ENCODE results near the gene KCNJ8.
"Not testable (repeated sequence)": the region's sequence is repeated elsewhere in the genome, so short reads cannot be mapped to it uniquely, and the experiment has no call there.

KCNJ8 gene

GRCh38 chr12:21774358-21775132, at the start of gene KCNJ8:
Gene KCNJ8, minus strand, starts transcription at chr12:21774706. Its CDS starts 1,090 bp downstream, at chr12:21773616.
- no peak for DNase-seq

- no peak for DNase-seq
Observed at GRCh38 chr12:21823581-21823980, 49.1 kb upstream of the KCNJ8 start.

- no peak for DNase-seq
Observed at GRCh38 chr12:21819678-21820077, 45.2 kb upstream of the KCNJ8 start.

- no peak for DNase-seq
Observed at GRCh38 chr12:21819236-21819635, 44.7 kb upstream of the KCNJ8 start.

- DNase-seq, result no peak
Observed at GRCh38 chr12:21818627-21819026, 44.1 kb upstream of the KCNJ8 start.

GRCh38 chr12:21815306-21816062, 41.0 kb upstream of the KCNJ8 start:
- DNase-seq, result no peak

GRCh38 chr12:21814814-21815213, 40.3 kb upstream of the KCNJ8 start:
- no peak for DNase-seq

GRCh38 chr12:21814327-21814726, 39.8 kb upstream of the KCNJ8 start:
- DNase-seq, result no peak

- DNase-seq, result no peak
Observed at GRCh38 chr12:21813751-21814150, 39.2 kb upstream of the KCNJ8 start.

GRCh38 chr12:21813125-21813524, 38.6 kb upstream of the KCNJ8 start:
- no peak for DNase-seq

- not testable (repeated sequence) for DNase-seq
Observed at GRCh38 chr12:21812340-21812739, 37.8 kb upstream of the KCNJ8 start.

- DNase-seq, result no peak
Observed at GRCh38 chr12:21809100-21809499, 34.6 kb upstream of the KCNJ8 start.

- no peak for DNase-seq
Observed at GRCh38 chr12:21806255-21806654, 31.7 kb upstream of the KCNJ8 start.

GRCh38 chr12:21801522-21802288, 27.2 kb upstream of the KCNJ8 start:
- no peak for DNase-seq

- DNase-seq, result no peak
Observed at GRCh38 chr12:21800011-21800410, 25.5 kb upstream of the KCNJ8 start.

GRCh38 chr12:21797539-21797938, 23.0 kb upstream of the KCNJ8 start:
- no peak for DNase-seq

- no peak for DNase-seq
Observed at GRCh38 chr12:21795648-21796328, 21.3 kb upstream of the KCNJ8 start.

- not testable (repeated sequence) for DNase-seq
Observed at GRCh38 chr12:21794807-21795595, 20.5 kb upstream of the KCNJ8 start.

- not testable (repeated sequence) for DNase-seq
Observed at GRCh38 chr12:21789687-21790086, 15.2 kb upstream of the KCNJ8 start.

- no peak for DNase-seq
Observed at GRCh38 chr12:21788089-21788983, 13.8 kb upstream of the KCNJ8 start.

- no peak for DNase-seq
Observed at GRCh38 chr12:21786041-21786531, 11.6 kb upstream of the KCNJ8 start.
